Kidney epithelial cell (primary cell): ENCODE measurements around the gene ETS2. TPM values are rescaled to one million over a fixed set of nuclear protein-coding genes. Genes with fewer than 3 reads are reported as not detected.

ENCODE experiments used
- DNase-seq: peaks from one replicate; pipeline ENCODE4 v3.0.0-alpha.2; 2010; ENCODE audit warnings: low read depth
- H3K27me3 ChIP-seq: 2 replicates; pipeline ENCODE4 v1.6.0; 2011; ENCODE audit warnings: low read length; ENCODE audit not compliant: control insufficient read depth, insufficient read depth
- H3K36me3 ChIP-seq: 2 replicates; pipeline ENCODE4 v1.5.1; 2011; ENCODE audit warnings: low read length; ENCODE audit not compliant: control insufficient read depth, insufficient read depth
- H3K4me3 ChIP-seq: 2 replicates; pipeline ENCODE4 v1.5.1; 2011; ENCODE audit warnings: low read depth, mild to moderate bottlenecking, control low read depth, low read length
- CTCF ChIP-seq: IDR thresholded peaks from 2 replicates; pipeline ENCODE4 v1.5.1; 2011; ENCODE audit warnings: mild to moderate bottlenecking, moderate library complexity, low read length, control low read depth, inconsistent platforms; ENCODE audit not compliant: insufficient read depth, poor library complexity, severe bottlenecking
- total RNA-seq: library from RNA; depleted of rRNA; stranded (reverse); fragments of >200 nt; gene quantifications from 2 replicates; pipeline ENCODE4 v1.2.3, GENCODE V29; 2015

The ETS2 gene
- total RNA-seq, 1 donor from 2014 or later: 41.2 TPM

- Histone ChIP-seq H3K36me3 (peaks cover 2% of the 10 kb centered on the region), H3K4me3 (no peak overlapping the region)
- DNase-seq: no peak
Measured at GRCh38 chr21:38809198-38809878, 3.6 kb downstream of the ETS2 start.

GRCh38 chr21:38810034-38810825, 4.5 kb downstream of the ETS2 start:
- TF ChIP-seq CTCF: no peak
- DNase-seq: no peak
- Histone ChIP-seq H3K36me3 (peaks cover 5% of the 10 kb centered on the region), H3K4me3 (no peak overlapping the region), H3K27me3 (no peaks in the 10 kb centered on the region)

More at GRCh38 chr21:38809198-38809878, 3.6 kb downstream of the ETS2 start:
- H3K27me3 ChIP-seq: no peaks in the 10 kb centered on the region
- no peak for TF ChIP-seq CTCF

- Histone ChIP-seq H3K27me3 (no peaks in the 10 kb centered on the region), H3K36me3 (peaks cover 5% of the 10 kb centered on the region), H3K4me3 (no peak overlapping the region)
- no peak for TF ChIP-seq CTCF
- DNase-seq: no peak
Measured at GRCh38 chr21:38810826-38811164, 5.1 kb downstream of the ETS2 start.

GRCh38 chr21:38811257-38811656, 5.5 kb downstream of the ETS2 start:
- Histone ChIP-seq H3K4me3 (no peak overlapping the region), H3K36me3 (peaks cover 5% of the 10 kb centered on the region), H3K27me3 (no peaks in the 10 kb centered on the region)
- DNase-seq: no peak
- TF ChIP-seq CTCF: no peak

GRCh38 chr21:38813143-38813542, 7.4 kb downstream of the ETS2 start:
- TF ChIP-seq CTCF: no peak
- peaks cover 5% of the 10 kb centered on the region for H3K36me3 ChIP-seq
- no peaks in the 10 kb centered on the region for H3K27me3 ChIP-seq
- no peak overlapping the region for H3K4me3 ChIP-seq
- no peak for DNase-seq

GRCh38 chr21:38813547-38813946, 7.8 kb downstream of the ETS2 start:
- H3K27me3 ChIP-seq: no peaks in the 10 kb centered on the region
- no peak for DNase-seq
- H3K36me3 ChIP-seq: peaks cover 5% of the 10 kb centered on the region
- no peak overlapping the region for H3K4me3 ChIP-seq
- TF ChIP-seq CTCF: no peak
